ENCODE data around the gene C20orf144. TPM values are rescaled to one million over a fixed set of nuclear protein-coding genes. Genes with fewer than 3 reads are reported as not detected.

C20orf144 gene
- total RNA-seq, 2 donors from 2014 or later: 0.30 TPM; not detected in 1

DNA sequence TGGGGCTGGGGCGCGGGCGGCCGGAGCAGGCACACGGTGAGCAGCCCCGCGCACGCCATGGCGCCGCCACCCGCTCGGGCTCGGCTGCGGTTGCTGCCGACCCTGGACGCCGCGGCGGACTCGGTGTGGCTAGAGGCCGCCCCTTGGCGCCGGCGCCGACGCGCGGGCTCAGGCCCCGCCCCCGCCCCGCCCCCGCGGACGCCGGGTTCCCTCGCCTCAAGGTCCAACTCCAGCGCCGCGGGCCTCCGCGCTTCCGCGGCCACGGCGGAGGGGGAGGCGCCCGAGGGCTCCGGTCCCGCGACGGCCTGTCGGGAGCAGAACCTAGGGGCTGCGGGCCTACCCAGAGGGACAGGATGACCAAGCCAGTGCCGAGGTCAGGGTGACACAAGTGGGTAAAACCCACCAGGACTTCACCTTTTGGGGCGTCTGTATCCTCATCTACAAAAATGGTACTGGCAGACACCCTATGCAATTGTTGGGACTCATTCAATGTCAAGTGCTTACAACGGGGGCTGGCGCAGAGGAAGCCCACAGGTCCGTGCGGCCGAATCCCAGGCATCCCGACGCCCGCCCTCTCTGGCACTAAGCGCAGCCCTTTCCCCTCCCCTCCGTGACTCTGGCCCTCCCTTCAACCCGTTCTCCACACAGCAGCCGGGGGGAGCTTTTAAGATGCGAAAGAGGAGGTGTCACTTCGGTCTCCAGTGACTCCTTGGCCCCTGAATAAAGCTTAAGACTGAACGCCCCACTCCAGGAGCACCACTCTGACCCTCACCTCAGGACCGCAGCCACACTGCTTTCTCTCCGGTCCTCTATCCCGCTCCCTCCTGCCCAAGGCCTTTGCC lies 12.4 kb downstream of the C20orf144 start, which contains the start of gene NECAB3:
Gene NECAB3 (minus strand): TSS at position 135 of the 842 bp plus-strand sequence. CDS start 76 bp downstream, at position 59.
- Histone ChIP-seq H3K27me3 (no peaks in the 10 kb centered on the region), H3K9ac (ENCODE audit: low read depth in 2 of 2, low read length in 2 of 2) (peak within 1 kb of the TSS; percentile 84 to 88), H3K27ac (peak within 1 kb of the TSS; percentile 79), H3K4me3 (peak within 1 kb of the TSS; percentile 54), H3K4me1 (peaks cover 16% of the 10 kb centered on the region), H3K36me3 (no peaks in the 10 kb centered on the region), H3K9me3 (no peaks in the 10 kb centered on the region)
- intact Hi-C loops (cut with DNase I): no loop called here
- DNase-seq: peak; percentile 84
- TF ChIP-seq, protein P1, sequence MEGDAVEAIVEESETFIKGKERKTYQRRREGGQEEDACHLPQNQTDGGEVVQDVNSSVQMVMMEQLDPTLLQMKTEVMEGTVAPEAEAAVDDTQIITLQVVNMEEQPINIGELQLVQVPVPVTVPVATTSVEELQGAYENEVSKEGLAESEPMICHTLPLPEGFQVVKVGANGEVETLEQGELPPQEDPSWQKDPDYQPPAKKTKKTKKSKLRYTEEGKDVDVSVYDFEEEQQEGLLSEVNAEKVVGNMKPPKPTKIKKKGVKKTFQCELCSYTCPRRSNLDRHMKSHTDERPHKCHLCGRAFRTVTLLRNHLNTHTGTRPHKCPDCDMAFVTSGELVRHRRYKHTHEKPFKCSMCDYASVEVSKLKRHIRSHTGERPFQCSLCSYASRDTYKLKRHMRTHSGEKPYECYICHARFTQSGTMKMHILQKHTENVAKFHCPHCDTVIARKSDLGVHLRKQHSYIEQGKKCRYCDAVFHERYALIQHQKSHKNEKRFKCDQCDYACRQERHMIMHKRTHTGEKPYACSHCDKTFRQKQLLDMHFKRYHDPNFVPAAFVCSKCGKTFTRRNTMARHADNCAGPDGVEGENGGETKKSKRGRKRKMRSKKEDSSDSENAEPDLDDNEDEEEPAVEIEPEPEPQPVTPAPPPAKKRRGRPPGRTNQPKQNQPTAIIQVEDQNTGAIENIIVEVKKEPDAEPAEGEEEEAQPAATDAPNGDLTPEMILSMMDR (IDR thresholded peaks at IDR 0.05): no peak

DNA sequence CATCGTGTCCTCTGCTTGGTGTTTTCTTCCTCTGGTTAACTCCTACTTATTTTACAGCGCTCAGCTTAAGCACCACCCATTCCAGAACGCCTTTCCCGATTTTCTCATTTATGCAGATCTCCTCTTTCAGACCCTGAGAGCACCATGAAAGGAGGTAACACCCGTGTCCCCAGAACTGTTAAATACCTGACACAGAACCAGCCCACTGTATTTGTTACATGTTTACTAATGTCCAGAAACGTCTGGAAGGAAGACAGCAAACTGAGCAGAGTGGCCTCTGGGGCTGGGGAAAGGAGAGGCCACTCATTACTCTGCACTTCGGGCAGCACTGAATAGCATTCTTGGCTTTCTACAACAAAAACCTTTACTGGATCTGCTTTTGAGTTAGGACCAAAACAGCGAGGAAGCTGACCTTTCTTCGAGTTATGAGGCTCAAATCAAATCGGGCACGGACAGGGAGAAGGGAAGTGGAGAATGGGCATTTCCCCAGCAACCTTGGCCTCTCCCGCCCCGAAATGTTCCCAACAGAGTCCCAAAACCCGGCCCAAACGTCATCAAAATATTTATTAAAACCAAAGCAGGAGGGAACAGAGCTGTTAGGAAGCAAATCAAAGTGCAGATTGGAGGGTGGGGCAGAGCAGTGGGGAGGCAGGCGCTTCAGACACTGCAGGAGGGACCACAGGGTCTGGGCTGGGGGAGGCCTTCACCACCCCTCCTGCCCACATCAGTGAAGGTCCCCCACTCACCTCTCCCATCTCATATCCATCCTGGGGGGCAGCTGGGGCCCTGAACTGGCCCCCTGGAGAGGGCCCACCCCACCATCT lies 13.2 kb downstream of the C20orf144 start:
- Histone ChIP-seq H3K27ac (peak overlapping the region; percentile 79), H3K9ac (ENCODE audit: low read depth in 2 of 2, low read length in 2 of 2) (peak overlapping the region; percentile 75 to 79), H3K4me3 (peak overlapping the region; percentile 54), H3K4me1 (peaks cover 16% of the 10 kb centered on the region), H3K36me3 (no peaks in the 10 kb centered on the region), H3K9me3 (no peaks in the 10 kb centered on the region), H3K27me3 (no peaks in the 10 kb centered on the region)
- no peak for DNase-seq
- intact Hi-C loops (cut with DNase I): no loop called here
- TF ChIP-seq, protein P1 (IDR thresholded peaks at IDR 0.05): no peak

DNA sequence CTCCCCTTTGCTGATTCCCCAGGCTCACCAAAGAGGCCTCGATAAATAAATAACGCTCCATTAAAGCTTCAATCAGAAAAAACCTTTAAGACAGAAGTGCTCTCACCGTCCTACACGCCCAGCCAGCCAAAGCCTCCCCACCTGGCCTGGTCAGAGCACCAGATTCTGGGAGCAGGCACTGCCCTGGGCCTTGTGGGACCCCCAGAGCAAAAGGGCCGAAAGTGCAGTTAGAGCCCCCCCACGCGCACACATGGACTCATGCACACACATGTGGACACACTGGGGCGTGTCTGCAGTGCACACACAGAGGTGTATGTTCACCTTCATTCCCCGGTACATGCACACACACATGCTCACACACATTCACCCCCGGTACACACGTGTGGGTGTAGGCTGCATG lies 14.0 kb downstream of the C20orf144 start:
- H3K27me3 ChIP-seq: no peaks in the 10 kb centered on the region
- no peaks in the 10 kb centered on the region for H3K9me3 ChIP-seq
- TF ChIP-seq, protein P1 (IDR thresholded peaks at IDR 0.05): no peak
- no peak overlapping the region for H3K27ac ChIP-seq
- H3K9ac ChIP-seq (ENCODE audit: low read depth in 2 of 2, low read length in 2 of 2): no peak overlapping the region
- intact Hi-C loops (cut with DNase I): no loop called here
- H3K36me3 ChIP-seq: no peaks in the 10 kb centered on the region
- no peak overlapping the region for H3K4me3 ChIP-seq
- H3K4me1 ChIP-seq: peaks cover 16% of the 10 kb centered on the region
- DNase-seq: no peak

DNA sequence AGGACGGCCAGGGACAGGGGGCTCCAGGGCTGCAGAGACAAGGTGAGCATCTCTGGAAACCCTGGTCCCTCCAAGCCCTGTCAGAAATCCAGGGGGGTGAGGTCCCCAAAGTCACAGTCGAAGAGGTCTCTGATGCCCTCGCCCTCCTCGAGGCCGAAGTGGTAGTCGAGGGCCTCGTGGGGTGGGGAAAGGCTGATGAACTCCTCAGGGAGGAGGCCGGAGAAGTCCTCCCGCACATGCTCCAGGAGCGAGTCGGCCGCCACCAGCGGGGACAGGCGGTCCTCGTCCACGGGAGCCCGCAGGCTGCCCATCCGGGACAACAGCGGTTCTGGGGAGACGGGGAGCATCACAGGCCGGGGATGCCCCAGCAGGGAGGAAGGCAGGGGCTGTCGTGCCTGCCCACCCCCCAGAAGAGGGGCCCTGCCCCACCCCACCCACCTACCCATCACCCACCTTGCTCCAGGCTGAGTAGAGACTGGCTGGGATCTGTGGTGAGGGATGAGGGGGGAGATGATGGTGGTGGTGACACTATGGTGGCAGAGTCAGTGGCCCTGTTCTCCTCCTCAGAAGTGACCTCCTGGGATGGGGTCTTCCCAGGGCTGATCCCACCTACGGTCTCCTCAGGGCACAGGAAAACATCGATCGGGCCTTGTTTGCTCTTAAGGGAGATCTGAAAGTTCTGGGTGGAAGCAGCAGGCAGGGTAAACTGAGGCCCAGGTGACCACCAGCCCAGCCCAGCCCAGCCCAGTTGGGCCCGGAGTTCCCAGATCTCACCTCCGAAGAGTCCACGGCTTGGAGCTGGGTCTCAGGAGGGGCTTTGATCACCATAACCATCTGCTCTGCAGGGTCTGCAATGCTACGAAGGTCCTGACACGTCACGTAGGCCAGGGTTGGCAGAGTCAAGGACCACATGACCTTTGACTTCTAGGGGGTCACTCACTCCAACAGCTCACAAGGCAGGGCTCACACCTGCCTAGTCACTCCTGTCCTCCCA lies 14.8 kb downstream of the C20orf144 start:
- Histone ChIP-seq H3K9ac (ENCODE audit: low read depth in 2 of 2, low read length in 2 of 2) (no peak overlapping the region), H3K4me1 (peaks cover 16% of the 10 kb centered on the region), H3K27ac (no peak overlapping the region), H3K4me3 (no peak overlapping the region), H3K27me3 (no peaks in the 10 kb centered on the region), H3K36me3 (no peaks in the 10 kb centered on the region), H3K9me3 (no peaks in the 10 kb centered on the region)
- intact Hi-C loops (cut with DNase I): no loop called here
- no peak for DNase-seq
- TF ChIP-seq, protein P1 (IDR thresholded peaks at IDR 0.05): no peak

Data from colonic mucosa (tissue), 4 donors.